Measurements from ENCODE around the gene PSMG1.

DNA sequence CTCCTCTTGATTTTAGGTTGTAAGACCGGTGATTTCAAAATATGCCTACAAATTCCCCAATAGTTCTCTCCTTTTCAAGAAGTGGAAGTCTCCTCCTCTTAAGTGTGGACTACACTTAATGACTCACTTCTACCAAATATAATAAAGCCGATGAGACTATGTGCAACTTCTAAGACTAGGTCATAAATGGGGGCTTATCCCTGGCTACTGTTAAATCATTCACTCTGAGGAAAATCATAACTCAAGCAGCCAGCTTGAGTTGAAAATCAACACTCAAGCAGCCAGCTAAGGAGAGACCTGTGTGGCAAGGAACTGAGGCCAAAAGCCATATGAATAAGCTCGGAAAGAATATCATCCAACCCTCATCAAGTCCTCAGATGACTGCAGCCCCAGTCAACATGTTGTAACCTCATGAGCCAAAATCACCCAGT, 49.6 kb upstream of the PSMG1 start:
- TF ChIP-seq, protein P1, sequence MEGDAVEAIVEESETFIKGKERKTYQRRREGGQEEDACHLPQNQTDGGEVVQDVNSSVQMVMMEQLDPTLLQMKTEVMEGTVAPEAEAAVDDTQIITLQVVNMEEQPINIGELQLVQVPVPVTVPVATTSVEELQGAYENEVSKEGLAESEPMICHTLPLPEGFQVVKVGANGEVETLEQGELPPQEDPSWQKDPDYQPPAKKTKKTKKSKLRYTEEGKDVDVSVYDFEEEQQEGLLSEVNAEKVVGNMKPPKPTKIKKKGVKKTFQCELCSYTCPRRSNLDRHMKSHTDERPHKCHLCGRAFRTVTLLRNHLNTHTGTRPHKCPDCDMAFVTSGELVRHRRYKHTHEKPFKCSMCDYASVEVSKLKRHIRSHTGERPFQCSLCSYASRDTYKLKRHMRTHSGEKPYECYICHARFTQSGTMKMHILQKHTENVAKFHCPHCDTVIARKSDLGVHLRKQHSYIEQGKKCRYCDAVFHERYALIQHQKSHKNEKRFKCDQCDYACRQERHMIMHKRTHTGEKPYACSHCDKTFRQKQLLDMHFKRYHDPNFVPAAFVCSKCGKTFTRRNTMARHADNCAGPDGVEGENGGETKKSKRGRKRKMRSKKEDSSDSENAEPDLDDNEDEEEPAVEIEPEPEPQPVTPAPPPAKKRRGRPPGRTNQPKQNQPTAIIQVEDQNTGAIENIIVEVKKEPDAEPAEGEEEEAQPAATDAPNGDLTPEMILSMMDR (conservative IDR thresholded peaks at IDR 0.05), result no peak
- no peak for TF ChIP-seq EZH2 (IDR thresholded peaks at IDR 0.05; ENCODE audit: low read depth)

Data from PC-9 (cell line).